HG03139 (cell line): ENCODE data around the gene SORL1.

Experiments used
- ATAC-seq: cut with Tn5 transposase; IDR thresholded peaks from one replicate; pipeline ENCODE4 v1.9.1; 2021; ENCODE audit not compliant: unreplicated experiment

Gene SORL1

DNA sequence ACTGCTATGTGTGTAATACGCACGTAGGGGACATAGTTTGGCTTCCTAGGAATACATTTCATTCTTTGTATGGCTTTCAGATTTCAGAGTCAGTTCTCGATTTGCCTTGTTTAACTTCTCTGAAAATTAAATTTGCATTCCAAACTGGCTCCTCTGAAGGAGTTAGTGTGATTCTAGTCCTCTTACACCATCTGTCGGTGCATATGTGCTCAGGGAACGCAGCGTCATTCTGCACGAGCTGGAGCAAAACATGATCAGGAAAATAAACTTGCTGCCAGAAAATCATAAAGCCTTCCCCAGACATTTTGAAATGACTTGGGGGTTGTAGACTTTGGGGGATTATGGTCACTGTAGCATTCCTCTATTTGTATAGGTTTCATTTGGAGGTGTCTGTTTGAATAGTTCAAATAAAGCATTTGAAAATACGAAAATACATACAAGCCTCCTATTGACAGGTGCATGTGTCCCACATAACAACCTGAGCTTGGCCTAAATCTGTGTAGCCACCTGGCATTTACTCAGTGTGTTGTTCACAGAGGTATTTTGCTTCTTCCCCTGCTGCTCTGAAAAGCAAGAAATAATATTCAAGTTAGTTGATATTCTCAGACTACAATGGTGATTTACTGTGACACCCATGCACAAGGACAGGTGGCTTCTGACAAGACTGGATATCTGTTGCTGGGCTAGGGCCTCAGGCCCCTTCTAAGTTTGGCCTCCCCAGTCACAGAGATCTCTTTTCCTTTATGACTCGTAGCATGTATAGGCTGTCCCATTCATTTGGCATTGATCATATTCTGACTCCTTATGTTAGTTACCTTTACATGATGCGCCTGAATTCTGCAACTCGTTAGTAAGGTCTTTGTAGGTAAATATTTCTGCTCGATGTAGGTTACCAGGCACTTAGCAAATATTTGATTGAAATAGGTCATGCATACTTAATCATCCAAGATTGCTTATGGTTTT lies 82.3 kb downstream of the SORL1 start:
- ATAC-seq = no peak

DNA sequence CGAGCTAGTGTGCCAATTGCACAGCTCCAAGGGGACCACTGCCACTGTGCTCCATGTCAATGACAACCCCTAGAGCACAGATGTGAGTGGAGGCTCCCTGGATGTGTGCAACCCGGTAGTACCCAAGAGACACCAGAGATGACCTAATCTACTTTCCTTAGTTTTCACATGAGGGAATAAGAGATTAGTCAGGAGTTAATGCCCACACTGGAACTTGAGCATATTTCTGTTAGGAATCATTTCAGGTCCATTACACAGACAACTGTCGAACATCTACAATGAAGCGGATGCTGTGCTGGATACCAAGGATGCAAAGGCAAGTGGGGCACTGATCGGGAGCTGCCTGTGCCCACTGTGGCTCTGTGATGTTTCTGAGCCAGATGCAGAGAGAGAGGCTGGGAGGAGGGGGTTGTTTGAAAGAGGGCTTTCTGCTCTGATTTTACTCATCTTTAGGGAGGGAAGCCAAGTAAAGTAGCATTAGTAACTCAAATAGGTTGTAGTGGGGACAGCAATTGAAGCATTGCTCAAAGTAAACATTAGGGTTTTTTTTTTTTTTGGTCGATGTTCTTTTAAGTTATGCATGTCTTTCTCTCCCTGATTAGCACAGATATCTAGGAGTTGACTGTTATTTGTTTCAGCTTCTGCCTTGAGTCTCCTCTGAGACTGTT lies 83.1 kb downstream of the SORL1 start:
- ATAC-seq = no peak

DNA sequence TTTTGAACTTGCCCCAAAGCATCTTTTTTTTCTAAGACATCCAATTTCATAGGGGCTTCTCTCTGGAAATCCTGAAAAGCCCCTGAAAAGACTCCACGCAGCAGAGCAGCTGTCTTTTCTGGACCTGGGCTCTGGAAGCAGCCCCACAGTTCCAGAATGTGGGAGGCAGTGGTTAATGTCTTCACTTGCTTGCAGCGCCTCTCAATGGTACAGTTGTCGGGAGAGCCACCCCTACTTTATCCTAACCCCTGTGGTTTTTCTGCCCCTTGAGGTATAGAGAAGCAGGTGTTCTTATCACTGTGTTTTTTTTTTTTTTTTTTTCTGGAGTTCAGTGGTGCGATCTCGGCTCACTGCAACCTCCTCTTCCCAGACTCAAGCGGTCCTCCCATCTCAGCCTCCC lies 84.0 kb downstream of the SORL1 start:
- ATAC-seq = no peak

DNA sequence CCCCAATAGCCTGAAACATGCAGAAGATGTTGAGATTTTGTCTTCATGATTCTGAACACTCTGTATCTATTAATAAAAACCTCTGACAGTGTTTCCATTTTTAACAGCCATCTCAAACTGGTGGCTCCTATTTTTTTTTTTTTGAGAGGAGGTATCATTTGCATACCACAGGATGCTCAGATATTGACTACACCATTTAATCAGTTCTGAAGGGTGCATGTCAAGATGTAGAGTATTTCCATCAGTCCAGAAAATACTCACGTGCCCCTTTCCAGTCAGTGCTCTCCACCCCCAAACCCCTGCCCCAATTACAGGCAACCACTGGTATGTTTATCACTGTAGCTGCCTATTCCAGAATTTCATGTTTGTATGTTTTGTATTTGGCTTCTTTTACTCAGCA lies 85.9 kb downstream of the SORL1 start:
- ATAC-seq = peak; percentile 50

DNA sequence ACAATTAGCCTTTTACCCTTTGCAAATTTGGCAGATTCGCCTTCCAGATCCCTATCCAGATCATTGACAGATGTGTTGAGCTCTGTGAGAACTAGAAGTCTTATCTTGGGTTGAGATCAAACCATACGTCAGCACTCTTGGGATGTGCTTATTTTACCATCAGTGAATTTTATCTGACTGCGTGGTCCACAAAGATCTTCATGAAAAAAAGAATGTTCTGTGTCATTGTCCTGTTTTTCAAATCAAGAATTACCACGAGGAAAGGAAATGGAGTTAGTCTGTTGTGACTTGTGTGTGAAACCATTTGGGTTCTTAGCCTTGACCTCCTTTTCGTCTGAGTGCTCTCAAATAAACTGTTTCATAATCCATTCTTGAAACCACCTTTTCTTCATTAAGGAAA lies 86.9 kb downstream of the SORL1 start:
- ATAC-seq = no peak

DNA sequence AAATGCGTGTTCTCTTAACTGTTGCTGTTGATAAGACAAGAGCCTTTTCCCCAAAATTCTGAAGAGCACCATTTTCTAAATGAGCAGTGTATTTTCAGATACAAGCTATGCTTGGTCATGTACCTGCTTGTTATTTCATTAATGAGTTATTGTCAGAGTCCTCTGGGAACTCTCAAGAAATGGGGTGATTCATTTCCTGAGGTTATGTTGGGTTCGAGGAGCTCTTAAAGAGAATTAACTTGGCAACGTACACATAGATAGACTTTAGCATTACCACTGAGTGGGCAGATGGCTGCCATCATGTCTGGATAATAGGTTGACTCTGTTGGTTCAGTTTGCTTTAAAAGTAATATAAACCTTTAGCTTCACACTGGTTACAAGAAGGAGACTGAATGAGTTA lies 88.5 kb downstream of the SORL1 start:
- no peak for ATAC-seq

DNA sequence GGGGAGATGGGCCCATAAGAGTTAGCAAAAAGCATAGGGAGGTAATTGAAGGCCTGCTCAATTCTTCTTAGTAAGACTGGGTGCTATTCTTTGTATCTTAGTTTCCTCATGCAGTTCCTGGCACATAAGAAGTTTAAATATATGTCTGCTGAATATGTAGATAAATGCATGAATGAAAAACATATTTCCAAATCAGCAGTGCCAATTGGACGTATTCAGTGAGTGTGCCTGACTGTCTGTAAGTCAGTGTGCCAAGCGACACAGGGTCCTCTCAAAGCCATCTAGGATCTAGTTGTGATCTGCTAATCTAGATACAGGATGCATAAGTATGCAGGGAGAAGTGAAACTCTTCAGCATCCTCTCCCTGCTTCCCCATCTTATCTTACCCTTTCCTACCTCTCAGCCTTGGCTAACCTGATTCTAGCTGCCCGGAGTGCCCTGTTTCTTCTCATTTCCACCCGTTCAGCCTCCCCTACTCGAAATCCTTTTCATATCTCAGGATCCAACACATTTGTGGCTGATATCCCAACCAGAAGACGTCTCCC lies 91.8 kb downstream of the SORL1 start:
- no peak for ATAC-seq

DNA sequence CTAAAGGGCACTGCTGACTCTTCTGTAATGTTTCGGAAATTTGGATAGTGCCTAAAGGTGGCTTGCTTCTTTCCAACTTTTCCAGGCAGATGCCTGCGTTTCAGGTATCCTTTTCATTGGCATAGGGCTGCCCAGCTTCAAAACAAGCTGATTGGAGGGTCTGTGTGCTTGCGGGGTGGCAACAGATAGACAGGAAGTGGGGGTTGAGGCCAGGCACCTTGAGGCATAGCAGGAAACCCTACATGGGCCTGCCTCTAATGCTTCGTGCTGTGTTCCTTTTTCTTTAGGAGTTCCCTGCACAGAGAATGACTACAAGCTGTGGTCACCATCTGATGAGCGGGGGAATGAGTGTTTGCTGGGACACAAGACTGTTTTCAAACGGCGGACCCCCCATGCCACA lies 92.8 kb downstream of the SORL1 start:
- no peak for ATAC-seq

DNA sequence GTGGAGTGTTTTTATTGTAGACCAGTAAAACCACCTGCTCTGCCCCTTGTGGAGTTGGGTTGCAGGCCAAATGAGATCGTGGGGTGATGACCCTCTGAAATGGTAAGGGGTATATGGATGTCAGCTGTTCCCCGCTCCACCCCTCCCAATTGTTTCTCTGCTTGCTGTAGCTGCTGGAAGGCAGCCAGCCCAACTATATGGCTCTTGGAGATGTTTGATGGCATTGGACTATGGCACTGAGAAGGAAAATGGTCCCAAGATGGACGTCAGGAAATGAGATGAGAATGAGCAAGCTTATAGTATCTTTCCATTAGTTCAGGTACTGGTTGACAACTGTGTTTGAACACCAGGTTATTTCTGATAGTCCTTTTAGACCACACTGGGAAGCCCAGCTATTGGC lies 95.5 kb downstream of the SORL1 start:
- no peak for ATAC-seq

DNA sequence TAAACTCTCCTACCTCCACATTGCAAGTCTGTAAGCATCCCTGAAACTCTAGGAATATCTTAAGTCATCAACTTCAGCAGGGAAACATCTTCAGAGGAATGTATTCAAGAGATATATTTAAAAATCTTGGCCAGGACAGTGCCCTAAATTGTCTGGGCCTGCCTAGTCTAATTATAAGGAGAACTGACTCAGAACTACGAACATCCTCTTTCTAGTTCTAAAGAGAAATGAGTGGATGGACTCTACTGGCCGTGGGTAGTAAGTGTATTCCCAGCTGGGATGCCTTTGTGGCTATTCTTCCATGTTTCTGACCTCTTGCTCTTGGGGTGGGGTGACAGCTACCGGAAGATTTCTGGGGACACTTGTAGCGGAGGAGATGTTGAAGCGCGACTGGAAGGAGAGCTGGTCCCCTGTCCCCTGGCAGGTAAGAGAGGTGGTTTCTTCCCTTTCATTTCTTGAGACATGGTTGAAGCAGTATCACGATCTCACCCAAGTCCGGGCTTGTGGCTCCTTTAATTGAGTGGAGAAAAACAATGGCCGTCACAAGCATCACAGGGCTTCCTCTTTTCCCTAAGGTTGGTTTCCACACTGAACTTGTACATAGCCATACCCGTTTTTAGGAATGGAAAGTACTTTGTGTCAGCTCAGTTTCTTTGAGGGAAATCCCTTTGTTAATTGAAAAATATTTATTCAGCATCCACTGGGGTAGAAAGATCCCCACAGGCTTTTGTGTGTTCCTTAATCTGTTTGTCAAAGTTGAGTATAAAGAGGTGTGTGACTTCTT lies 98.3 kb downstream of the SORL1 start:
- ATAC-seq = no peak

DNA sequence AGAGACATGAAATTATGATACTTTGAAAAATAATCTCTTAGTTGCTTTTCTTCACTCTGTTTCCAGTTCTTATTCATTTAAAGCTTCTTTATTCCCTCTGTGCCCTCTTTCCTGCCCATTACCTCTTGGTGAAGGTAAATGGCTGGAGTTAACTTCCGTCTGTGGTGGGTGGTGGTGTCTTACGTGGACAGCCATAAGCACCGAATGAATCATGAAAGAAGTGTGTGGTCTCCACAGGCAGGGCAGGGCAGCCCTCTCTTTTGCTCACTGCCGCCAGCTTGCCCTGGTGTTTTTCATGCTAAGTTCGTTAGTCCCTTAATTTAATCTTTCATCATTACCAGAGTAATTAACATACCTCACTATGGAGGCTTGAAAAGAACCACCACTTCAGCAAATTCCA lies 99.3 kb downstream of the SORL1 start:
- ATAC-seq = no peak

DNA sequence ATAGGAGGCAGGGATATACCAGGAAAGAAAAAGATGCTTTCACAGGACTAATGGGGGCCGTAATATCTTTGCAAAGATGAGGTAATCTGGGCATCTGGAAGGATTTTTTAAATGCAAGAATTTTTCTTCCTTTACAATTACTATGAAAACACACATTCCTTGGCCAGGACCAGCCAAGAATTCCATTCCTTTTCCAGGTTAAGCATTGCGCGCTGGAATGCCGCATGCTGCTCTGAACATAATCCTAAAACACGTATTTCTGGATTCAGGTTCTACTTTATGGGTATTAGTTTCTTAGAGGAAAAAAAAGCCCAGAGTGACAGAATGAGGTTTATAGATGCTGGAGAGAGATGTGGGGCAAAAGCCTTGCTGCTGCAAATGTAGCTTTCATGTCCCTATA lies 100.0 kb downstream of the SORL1 start:
- no peak for ATAC-seq

DNA sequence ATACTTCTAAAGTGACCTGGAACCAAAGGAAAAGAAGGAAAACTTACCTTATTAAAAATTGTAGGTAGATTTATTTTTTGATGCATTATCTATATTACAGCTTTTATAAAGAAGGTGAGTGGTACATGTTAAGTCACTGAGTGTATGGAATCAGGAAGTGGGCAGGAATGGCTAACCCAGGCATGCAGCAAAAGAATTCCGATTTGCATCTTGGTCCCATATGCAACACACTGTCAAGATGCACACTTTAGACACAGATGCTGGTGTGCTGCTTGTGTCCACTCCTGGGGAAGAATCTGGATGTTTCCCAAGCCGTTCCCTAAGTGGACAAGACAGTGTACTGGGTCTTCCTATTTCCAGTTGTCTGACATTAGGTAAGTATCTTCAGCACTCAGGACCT lies 100.5 kb downstream of the SORL1 start:
- ATAC-seq = no peak

DNA sequence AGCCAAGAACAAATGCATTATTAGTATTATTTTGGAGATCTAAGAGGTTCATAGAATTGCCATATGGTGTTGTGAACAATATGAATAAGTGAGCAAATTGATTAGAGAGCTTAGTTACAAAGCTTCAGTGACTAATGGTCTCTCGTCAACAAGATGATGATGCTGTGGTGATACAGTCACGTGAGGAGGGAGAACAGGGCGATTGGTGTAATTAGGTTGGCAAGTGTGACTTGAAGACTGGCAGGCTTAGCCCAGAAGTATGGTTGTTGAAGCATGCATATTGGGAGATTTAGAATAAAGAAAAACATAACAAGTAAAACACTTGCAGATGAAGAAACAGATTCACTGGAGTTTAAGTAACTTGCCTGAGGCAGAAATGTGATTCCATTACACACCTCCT lies 101.3 kb downstream of the SORL1 start:
- ATAC-seq = no peak

DNA sequence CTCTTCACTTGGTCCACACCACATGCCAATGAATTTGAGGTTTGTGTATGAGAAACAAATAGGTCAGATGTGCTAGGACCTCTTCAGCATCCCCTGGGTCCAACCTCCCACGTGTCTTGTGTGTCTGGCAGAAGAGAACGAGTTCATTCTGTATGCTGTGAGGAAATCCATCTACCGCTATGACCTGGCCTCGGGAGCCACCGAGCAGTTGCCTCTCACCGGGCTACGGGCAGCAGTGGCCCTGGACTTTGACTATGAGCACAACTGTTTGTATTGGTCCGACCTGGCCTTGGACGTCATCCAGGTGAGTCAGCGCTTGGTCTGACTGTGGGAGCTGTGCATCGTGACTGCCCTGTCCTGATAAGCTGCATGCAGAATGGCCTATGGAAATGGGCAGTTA lies 101.7 kb downstream of the SORL1 start:
- no peak for ATAC-seq

DNA sequence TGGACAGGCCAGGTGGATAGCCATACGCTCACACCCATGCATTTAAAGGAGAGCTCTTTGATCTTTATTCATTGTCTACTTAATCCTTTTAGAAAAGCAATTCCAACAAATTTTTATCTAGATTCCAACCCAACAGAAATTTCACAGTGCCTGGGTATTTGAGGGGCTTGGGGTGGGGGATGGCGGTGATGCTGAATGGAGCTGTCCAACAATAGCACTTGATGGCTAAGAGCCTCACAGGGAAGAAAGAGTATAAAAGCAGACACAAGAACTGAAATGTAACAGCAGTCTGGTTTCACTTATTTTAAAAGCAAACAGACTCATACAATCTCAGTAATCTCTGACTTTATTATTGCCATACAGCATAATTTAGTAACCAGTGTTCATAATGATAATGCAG lies 102.4 kb downstream of the SORL1 start:
- no peak for ATAC-seq

DNA sequence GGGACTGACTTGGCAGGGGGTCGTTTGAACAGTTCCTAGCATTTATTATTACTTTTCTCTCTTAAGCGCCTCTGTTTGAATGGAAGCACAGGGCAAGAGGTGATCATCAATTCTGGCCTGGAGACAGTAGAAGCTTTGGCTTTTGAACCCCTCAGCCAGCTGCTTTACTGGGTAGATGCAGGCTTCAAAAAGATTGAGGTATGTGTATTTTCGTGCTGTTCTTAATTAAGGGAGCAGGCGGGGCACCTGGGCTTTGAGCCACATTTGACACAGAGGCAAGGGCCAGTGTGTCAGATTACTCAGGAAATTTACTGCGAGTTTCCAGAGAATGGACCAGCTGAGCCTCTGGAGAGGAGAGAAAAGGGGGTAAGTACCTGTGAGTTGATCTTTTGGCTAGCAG lies 103.0 kb downstream of the SORL1 start:
- ATAC-seq = no peak

DNA sequence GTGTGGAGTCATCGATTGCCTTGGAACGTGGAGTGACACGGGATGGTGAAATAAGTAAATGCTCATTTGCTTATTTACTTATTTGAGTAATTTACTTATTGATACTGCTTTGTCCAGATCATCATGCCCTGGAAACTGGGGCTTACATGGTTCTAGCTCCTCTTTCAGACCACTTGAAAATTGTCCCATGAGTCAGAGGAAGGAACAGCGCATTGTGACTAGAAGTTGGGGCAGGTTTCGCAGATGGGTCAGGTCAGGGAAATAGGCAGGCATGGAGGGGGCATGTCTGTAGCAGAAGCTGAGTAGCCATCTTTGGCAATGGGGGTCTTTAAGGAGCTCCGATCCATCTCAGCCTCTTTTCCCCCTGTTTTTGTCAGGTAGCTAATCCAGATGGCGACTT lies 104.8 kb downstream of the SORL1 start:
- no peak for ATAC-seq

DNA sequence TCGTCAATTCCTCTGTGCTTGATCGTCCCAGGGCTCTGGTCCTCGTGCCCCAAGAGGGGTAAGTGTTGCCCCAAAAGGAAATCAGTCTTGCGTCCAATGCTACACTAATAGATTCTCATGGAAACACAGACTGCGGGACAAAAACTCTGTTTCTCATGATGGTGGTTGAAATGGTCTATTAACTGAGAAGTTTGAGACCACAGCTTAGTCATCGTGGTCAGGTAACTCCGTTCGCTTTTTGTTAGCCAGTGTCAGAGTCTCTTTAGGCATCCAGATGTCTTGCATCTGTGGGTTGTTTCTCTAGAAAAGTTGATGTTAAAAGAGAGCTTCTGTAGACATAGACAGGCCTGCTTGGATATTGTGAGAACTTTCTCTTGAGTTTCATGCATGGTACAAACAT lies 105.2 kb downstream of the SORL1 start:
- peak; percentile 76 for ATAC-seq

DNA sequence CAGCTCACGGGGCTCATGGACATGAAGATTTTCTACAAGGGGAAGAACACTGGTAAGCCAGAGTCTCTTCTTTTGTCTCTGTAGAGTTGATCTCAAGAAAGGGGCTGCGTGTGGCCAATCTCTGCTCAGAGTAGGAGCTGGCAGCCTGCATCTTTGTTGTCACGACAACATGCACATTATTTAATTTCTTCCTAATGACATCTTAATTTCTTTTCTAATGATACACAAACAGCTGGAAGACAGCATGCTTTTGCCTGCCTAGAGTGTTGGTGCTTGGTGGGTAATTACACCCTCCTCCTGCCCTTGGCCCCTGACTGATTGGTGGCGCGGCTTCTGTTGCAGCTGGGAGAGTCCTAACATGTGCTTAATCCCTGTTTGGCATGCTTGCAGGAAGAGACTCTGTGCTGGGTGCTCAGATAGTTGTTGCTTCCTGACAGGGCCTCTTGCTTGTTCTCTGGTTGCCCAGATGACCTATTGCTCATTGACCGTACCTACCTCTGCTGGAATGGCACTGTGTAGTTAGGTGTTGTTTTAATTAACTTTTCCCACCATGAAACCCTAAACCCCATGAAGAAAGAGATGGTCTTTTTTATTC lies 107.6 kb downstream of the SORL1 start:
- no peak for ATAC-seq

DNA sequence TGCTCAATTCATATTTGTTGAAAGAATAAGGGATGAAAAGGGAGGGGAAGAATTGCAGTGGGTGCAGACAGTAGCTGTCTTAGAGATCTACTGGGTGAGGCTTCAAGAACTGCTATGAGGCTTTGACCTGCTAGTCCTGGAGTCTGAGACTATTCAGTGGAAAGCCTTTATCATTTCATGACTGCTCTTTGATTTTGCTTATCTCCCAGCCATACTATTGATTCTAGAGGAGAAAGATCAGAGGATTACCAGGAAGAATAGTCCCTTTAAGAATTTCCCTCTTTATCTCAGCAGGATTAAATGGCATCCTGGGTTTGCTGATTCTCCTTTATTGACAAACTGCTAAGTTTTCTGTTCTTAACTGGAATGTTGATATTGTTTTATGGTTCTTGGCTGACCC lies 108.1 kb downstream of the SORL1 start:
- ATAC-seq = no peak
